Ishikawa (cell line): Measurements from ENCODE around the gene FAM161B.

Experiments
- CEBPB ChIP-seq: IDR thresholded peaks from 2 replicates; pipeline ENCODE4 v1.6.1; 2012
- CREB1 ChIP-seq: IDR thresholded peaks from 2 replicates; pipeline ENCODE4 v1.6.1; 2012; ENCODE audit warnings: low read depth
- FOXM1 ChIP-seq: IDR thresholded peaks from 2 replicates; pipeline ENCODE4 v1.6.1; 2012; ENCODE audit warnings: low read depth, borderline replicate concordance
- MAX ChIP-seq: IDR thresholded peaks from 2 replicates; pipeline ENCODE4 v1.6.1; 2012
- RAD21 ChIP-seq: IDR thresholded peaks from 2 replicates; pipeline ENCODE4 v1.6.1; 2012; ENCODE audit warnings: low read depth
- REST ChIP-seq: IDR thresholded peaks from 2 replicates; pipeline ENCODE4 v1.6.1; 2012; ENCODE audit warnings: low read depth, mild to moderate bottlenecking
- TAF1 ChIP-seq: IDR thresholded peaks from 2 replicates; pipeline ENCODE4 v1.6.1; 2012; ENCODE audit warnings: low read depth, mild to moderate bottlenecking
- TCF12 ChIP-seq: IDR thresholded peaks from 2 replicates; pipeline ENCODE4 v1.6.1; 2012; ENCODE audit warnings: low read depth

GRCh38 chr14:73953731-73954130 is 3.8 kb upstream of the FAM161B start:
- TF ChIP-seq TAF1: no peak
- no peak for TF ChIP-seq CREB1
- no peak for TF ChIP-seq RAD21
- TF ChIP-seq FOXM1: no peak
- TF ChIP-seq CEBPB: no peak
- no peak for TF ChIP-seq REST
- TF ChIP-seq TCF12: no peak
- no peak for TF ChIP-seq MAX
